Body of pancreas (tissue), 4 donors: ENCODE data around the gene TENM4. TPM values are rescaled to one million over a fixed set of nuclear protein-coding genes. Genes with fewer than 3 reads are reported as not detected.

Experiments used
- ATAC-seq: fragments of 150-250 bp; one replicate; pipeline ENCODE4 v1.9.1; 2016
- DNase-seq, 4 donors: peaks; one replicate each; pipeline ENCODE4 v3.0.0-alpha.2; 2019
- H3K27ac ChIP-seq, 4 donors: fragments of 200-600 bp; sonication (generic); 1 replicate in 3 of 4; 2 replicates in 1 of 4; pipeline versions ENCODE4 v1.5.1 to v1.6.1; 2016 to 2019; ENCODE audit warnings: mild to moderate bottlenecking in 1 of 4, mixed read lengths in 1 of 4, moderate library complexity in 1 of 4
- H3K27me3 ChIP-seq, 2 donors: fragments of 200-600 bp; sonication (generic); one replicate each; pipeline ENCODE4 v1.6.0; 2016; ENCODE audit warnings: mild to moderate bottlenecking in 1 of 2
- H3K36me3 ChIP-seq, 2 donors: fragments of 200-600 bp; sonication (generic); replicated peaks in 1 of 2; 2 replicates each; pipeline ENCODE4 v1.5.1; 2016; ENCODE audit warnings: low read depth in 2 of 2; ENCODE audit not compliant: insufficient read depth in 1 of 2
- H3K4me1 ChIP-seq: fragments of 200-600 bp; sonication (generic); one replicate; pipeline ENCODE4 v1.6.0; 2016
- H3K4me3 ChIP-seq, 2 donors: fragments of 200-600 bp; sonication (generic); 1 replicate in 1 of 2; 2 replicates in 1 of 2; pipeline ENCODE4 v1.5.1; 2016 to 2019
- H3K9me3 ChIP-seq, 3 donors: fragments of 200-600 bp; sonication (generic); 1 replicate in 2 of 3; 2 replicates in 1 of 3; pipeline ENCODE4 v1.5.1; 2016
- POLR2A ChIP-seq, 3 donors: fragments of 450-650 bp; IDR thresholded peaks; one replicate each; pipeline ENCODE4 v1.6.1; 2016; ENCODE audit warnings: antibody characterized with exemption in 3 of 3, mild to moderate bottlenecking in 2 of 3
- WGBS, 2 donors: methylation state at CpG; one replicate each; pipeline ENCODE4 v1.1.5; 2017; 5-methylcytosine and 5-hydroxymethylcytosine counted together
- intact Hi-C: fragments of 100-400 bp; cut with DNase I; formaldehyde crosslinking; loops from one replicate; pipeline ENCODE4 v1.15.1; 2023
- total RNA-seq, 2 donors: library from RNA; depleted of rRNA; stranded (reverse); fragments of >200 nt; gene quantifications; one replicate each; pipeline ENCODE4 v1.1.0, GENCODE V29; 2016
- TF ChIP-seq, protein P1 (sequence below), 7 experiments: fragments of 450-650 bp in 4 of 7; fragments of 200-600 bp in 3 of 7; sonication (generic) in 3 of 7; IDR thresholded peaks; one replicate each; pipeline ENCODE4 v1.5.1; 2016 to 2019; ENCODE audit warnings: antibody characterized with exemption in 7 of 7

TENM4 gene
- total RNA-seq, 2 donors from 2014 or later = 0.78 to 6.6 TPM

GRCh38 chr11:78943841-78944240 is 497.0 kb downstream of the TENM4 start:
- ATAC-seq = no peak
- no peak for DNase-seq
- H3K36me3 ChIP-seq = no peaks in the 10 kb centered on the region
- no peak overlapping the region for H3K27ac ChIP-seq
- H3K27me3 ChIP-seq = no peaks in the 10 kb centered on the region
- peaks cover 10% of the 10 kb centered on the region for H3K4me1 ChIP-seq
- intact Hi-C loops = no loop called here
- TF ChIP-seq, protein P1, sequence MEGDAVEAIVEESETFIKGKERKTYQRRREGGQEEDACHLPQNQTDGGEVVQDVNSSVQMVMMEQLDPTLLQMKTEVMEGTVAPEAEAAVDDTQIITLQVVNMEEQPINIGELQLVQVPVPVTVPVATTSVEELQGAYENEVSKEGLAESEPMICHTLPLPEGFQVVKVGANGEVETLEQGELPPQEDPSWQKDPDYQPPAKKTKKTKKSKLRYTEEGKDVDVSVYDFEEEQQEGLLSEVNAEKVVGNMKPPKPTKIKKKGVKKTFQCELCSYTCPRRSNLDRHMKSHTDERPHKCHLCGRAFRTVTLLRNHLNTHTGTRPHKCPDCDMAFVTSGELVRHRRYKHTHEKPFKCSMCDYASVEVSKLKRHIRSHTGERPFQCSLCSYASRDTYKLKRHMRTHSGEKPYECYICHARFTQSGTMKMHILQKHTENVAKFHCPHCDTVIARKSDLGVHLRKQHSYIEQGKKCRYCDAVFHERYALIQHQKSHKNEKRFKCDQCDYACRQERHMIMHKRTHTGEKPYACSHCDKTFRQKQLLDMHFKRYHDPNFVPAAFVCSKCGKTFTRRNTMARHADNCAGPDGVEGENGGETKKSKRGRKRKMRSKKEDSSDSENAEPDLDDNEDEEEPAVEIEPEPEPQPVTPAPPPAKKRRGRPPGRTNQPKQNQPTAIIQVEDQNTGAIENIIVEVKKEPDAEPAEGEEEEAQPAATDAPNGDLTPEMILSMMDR (IDR thresholded peaks at IDR 0.05) = no peak
- no peak for TF ChIP-seq POLR2A (IDR thresholded peaks at IDR 0.05)
- H3K4me3 ChIP-seq = no peak overlapping the region
- 60 to 68% methylated on average over 4 of the region's 4 CpGs for WGBS, 2 donors
- no peaks in the 10 kb centered on the region for H3K9me3 ChIP-seq

- Histone ChIP-seq H3K4me3 (no peak overlapping the region), H3K27me3 (no peaks in the 10 kb centered on the region), H3K27ac (no peak overlapping the region), H3K36me3 (no peaks in the 10 kb centered on the region), H3K4me1 (peaks cover 10% of the 10 kb centered on the region), H3K9me3 (no peaks in the 10 kb centered on the region)
- WGBS, 2 donors = 65 to 71% methylated on average over 3 of the region's 3 CpGs
- TF ChIP-seq, protein P1 (IDR thresholded peaks at IDR 0.05) = no peak
- no peak for TF ChIP-seq POLR2A (IDR thresholded peaks at IDR 0.05)
- intact Hi-C loops = no loop called here
- ATAC-seq = no peak
- no peak for DNase-seq
These were observed 497.7 kb downstream of the TENM4 start for GRCh38 chr11:78943154-78943553.

GRCh38 chr11:78941226-78941851 is 499.5 kb downstream of the TENM4 start:
- TF ChIP-seq, protein P1 (IDR thresholded peaks at IDR 0.05) = no peak
- TF ChIP-seq POLR2A (IDR thresholded peaks at IDR 0.05) = no peak
- no peak overlapping the region for H3K4me3 ChIP-seq
- no peak for DNase-seq

GRCh38 chr11:78940500-78941225 is 500.2 kb downstream of the TENM4 start:
- no peak for DNase-seq
- Histone ChIP-seq H3K9me3 (no peaks in the 10 kb centered on the region), H3K4me1 (no peaks in the 10 kb centered on the region), H3K4me3 (no peak overlapping the region), H3K27me3 (no peaks in the 10 kb centered on the region), H3K27ac (no peak overlapping the region), H3K36me3 (no peaks in the 10 kb centered on the region)
- ATAC-seq = no peak
- intact Hi-C loops = no loop called here
- TF ChIP-seq, protein P1 (IDR thresholded peaks at IDR 0.05) = no peak
- no peak for TF ChIP-seq POLR2A (IDR thresholded peaks at IDR 0.05)
- WGBS, 2 donors = 69 to 76% methylated on average over 6 of the region's 6 CpGs

More at GRCh38 chr11:78941226-78941851, 499.5 kb downstream of the TENM4 start:
- no peak for ATAC-seq
- H3K4me1 ChIP-seq = no peaks in the 10 kb centered on the region
- H3K9me3 ChIP-seq = no peaks in the 10 kb centered on the region
- H3K27ac ChIP-seq = no peak overlapping the region
- H3K36me3 ChIP-seq = no peaks in the 10 kb centered on the region
- 71 to 84% methylated on average over 4 to 8 of the region's 10 CpGs for whole genome bisulfite sequencing, 2 donors
- intact Hi-C loops = no loop called here
- H3K27me3 ChIP-seq = no peaks in the 10 kb centered on the region
